CD4-positive, alpha-beta T cell treated with Interleukin-15 for 1 hour (primary cell): ENCODE data around the gene MPZL3.

Source experiments
- DNase-seq: peaks from one replicate; pipeline ENCODE4 v3.0.0-alpha.2; 2020

Gene MPZL3, protein sequence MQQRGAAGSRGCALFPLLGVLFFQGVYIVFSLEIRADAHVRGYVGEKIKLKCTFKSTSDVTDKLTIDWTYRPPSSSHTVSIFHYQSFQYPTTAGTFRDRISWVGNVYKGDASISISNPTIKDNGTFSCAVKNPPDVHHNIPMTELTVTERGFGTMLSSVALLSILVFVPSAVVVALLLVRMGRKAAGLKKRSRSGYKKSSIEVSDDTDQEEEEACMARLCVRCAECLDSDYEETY

DNA sequence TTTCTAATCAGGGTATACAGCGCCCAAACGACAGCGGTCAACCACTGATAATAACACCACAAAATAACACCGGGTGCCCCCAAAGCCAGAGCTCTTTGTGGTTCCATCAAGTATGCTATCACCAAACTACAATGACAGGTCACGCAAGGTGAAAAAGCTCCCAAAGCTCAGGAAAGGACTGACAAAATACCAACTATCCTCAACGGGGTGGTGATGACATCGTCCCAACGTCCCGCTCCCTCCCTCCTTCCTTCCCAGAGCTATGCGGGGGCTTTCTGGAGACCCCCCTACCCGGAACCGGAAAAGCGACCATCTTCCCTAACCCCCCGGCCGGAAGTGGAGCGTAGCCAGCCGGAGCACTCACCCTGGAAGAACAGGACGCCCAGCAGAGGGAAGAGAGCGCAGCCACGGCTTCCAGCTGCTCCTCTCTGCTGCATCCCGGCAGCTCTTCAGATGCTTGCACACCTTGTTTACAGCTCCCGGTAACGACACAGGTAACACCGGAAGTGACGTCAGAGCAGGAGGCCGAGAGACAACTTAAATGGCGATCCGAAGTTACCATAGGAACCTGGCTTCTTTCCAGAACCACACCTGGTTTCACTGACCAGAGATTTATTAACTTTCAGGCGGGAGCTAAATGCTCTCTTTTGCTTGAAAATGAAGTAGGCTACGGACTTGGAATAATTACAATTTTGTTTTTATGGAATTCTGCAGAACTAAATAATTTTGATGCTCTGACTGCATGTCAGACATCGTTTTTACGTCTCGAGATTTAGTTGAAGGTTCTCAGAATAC, at the start of gene MPZL3:
Gene MPZL3 (minus strand): TSS at position 508 of the 795 bp plus-strand sequence. CDS start 71 bp downstream, at position 437.
- peak; percentile 93 for DNase-seq

DNA sequence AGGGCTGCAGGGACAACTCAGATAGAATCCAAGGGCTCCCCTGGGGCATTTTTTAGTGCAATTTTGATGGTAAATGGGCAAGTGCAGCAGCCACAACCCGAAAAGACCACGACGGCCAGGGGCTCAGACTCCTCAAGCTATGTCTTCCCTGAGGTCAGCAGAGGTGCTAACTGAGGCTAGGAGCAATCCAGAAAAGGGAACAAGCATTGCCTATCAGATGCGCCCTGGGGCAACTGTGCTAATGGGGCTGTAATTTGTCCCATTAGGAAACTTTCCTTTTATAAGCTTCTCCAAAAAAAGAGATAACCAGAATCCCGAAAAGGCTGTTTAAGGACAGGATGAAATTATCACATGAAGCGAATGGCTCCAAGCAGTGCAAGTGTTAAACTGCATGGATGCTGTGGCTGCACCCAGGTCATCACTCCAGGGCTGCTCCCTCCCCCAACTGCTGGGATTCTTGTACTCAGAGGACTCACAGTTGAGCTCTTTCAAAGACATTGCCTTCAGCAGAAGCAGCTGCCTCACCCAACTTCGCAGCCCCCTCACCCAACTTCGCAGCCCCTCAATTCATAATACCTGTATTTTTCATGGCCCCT, 49.5 kb upstream of the MPZL3 start:
- no peak for DNase-seq

DNA sequence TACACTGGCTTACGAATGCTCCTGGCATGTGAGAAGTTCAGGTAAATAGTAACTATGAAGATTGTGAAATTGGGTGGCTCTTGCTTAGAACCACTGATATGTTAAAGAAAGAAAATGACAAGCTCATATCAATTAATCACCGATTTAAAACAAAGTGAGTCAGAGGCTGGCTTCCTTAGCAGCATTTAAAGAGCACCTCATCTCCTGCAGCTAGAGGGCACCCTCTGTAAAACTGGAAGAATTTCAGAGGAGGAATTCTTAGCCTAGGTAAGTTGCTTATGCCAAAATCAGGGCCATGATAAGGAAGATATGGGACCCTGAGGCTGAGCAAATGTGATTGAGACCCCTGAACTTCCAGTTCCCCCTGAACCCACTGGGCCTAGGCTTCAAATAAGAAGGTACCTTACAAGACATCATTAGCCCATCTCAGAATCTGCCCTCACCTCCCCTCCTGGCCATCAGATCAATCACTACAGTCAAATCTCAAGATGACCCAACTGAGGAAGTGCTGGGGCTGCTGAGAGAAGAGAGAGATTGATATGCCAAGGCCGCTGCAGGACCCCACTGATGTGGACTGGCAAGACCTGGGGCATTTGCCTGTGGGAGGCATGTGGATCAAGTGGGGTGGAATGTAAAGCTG, 43.8 kb upstream of the MPZL3 start:
- DNase-seq: peak; percentile 51

DNA sequence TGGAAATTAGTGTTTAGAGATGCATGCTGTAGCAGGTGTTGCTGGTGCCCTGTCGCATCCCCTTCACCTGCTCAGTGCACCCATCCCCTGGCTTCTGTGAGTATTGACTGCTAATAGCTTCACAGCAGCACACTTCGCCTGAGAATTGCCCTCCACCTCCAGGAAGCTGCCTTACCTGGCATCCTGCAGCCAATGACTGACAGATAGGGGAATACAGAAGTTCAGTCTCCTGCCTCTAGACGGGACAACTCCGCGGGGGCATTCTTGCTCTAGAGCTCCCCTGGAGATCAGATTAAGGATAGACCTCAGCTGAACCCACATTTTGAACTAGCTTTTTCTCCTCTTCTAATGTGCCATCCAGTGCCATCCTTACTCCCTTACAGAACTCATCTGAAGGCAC, 43.0 kb upstream of the MPZL3 start:
- no peak for DNase-seq

DNA sequence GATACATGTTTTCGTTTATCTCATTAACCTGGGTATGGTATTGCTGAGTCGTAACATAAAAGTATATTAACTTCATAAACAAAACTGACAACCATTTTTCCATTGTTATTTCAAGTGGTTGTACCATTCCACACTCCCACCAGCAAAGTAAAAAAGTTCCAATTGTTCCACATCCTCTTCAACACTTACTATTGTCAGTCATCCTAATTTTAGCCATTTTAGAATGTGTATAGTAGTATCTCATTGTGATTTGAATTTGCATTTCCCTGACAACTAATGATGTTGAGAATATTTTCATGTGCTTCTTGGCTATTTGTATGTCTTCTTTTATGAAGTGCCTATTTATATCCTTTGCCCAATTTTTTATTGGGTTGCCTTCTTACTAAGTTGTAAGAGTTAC, 41.9 kb upstream of the MPZL3 start:
- DNase-seq: no peak

DNA sequence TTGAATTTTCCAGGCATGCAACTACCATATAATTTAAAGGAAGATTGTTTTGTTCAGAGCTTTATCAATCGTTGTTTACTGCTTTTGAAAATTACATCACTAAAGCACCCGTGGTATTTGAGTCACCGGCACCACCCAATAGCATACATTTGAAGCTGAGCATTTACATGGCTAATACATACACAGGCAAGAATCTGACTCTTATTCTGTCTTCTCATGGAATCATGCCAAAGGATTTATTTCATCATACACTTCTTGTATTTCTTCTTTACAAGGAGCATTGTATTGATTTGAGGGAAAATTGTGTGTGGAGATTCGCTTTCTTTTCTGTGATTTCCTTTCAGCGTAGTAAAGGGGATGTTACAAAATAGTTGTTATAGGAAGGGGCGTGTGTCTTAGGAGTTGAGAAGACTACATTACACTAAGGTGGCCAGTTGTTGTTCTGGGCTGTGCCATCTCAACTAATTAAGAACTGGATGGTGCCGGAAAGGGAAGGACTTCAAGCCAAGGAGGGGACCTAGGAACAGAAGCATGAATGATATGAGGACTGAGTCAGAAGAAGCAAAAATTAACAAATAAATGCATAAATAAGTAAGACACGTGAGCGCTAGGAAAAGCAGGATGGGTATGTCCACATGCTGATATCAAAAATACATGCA, 39.4 kb upstream of the MPZL3 start:
- DNase-seq: no peak

DNA sequence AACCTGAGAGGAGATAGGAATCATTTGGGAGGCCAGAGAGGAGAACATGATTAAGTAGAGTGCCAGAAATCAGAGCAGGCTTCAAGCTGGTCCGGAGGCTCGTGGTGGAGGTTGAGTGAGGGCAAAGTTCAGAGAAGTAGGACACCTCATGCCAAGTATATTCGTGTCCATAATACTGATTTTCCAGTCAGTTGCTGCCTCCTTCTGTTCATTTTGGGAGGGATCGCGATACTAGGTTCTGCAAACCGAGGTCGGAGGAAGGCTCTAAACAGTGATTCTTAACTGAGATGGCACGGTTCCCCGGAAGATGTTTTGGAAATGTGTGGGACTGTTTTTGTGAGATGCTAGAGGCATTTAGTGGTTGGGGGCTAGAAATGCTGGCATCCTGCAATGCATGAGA, 38.8 kb upstream of the MPZL3 start:
- peak; percentile 36 for DNase-seq

DNA sequence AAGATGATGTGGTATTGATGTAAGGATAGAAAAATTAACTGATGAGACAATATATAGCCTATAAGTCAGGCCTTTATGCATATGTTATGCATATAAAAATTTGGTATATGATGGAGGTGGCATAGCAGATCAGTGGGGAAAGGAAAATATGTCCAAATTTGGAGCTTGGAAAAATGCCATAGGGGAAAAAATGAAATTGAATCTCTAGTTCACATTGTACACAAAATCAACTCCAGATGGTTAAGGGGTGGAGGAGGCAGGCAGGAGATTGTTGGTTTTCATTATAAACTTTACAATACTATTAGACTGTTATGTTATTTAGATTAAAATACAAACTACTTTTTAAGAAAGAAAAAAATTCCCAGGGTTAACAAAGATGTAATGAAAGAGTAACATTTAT, 37.2 kb upstream of the MPZL3 start:
- no peak for DNase-seq

DNA sequence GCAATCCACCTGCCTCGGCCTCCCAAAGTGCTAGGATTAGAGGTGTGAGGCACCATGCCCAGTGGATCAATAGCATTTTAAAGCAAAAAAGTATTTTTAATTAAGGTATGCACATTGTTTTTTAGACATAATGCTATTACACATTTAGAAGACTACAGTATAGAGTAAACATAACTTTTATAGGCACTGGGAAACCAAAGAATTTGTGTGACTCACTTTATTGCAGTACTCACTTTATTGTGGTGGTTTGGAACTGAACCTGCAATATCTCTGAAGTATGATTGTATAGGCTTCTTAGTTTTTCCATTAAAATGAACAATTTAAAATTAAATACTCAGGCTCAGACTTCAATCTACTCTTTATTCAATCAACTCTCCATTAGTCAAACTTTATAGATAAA, 34.8 kb upstream of the MPZL3 start:
- no peak for DNase-seq

DNA sequence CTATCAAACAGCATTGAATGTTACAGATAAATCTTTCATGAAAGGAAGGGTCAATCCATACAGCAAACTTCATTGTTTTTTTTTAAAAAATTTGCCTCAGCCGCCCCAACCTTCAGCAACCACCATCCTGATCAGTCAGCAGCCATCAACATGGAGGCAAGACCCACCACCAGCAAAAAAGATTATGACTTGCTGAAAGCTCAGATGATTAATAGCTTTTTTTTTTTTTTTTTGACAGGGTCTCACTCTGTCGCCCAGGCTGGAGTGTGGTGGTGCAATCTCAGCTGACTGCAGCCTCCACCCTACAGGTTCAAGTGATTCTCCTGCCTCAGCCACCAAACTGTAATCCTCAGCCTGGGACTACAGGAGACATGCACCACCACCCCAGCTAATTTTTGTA, 34.4 kb upstream of the MPZL3 start:
- DNase-seq: no peak

DNA sequence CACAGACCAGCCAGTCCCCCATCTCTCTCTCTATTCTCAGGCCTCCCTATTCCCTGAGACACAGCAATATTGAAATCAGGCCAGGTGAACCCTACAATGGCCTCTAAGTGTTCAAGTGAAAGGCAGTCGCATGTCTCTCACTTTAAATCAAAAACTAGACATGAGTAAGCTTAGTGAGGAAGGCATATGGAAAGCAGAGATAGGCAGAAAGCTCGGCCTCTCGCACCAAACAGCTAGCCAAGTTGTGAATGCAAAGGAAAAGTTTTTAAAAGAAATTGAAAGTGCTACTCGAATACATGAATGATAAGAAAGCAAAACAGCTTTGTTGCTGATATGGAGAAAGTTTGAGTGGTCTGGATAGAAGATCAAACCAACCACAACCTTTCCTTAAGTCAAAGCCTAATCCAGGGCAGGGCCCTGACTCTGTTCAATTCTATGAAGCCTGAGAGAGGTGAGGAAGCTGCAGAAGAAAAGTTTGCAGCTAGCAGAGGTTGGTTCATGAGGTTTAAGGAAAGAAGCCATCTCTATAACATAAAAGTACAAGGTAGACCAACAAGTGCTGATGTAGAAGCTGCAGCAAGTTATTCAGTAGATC, 31.7 kb upstream of the MPZL3 start:
- no peak for DNase-seq

DNA sequence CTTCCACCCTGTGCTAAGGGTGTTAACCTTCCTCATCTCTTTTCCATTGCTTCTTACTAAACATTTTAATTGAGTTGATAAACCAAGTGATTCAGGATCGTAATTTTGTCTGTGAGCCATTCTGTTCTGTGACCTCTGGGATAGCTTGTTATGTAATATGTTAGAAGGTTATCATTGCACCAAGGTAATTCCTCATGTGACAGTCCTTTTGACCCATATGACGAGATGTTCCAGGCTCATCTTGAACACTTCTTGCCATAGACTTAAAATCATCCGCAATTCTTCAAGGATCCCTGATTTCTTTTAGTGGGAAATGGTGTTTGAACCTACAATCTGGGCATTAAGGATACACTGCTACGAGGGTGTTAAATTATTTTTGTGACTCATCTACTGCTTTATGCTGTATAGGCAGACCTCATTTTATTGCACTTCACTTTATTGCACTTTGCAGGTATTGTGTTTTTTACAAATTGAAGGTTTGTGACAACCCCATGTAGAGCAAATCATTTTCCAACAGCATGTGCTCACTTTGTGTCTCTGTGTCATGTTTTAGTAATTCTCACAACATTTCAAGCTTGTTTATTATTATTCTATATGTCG, 31.0 kb upstream of the MPZL3 start:
- no peak for DNase-seq

DNA sequence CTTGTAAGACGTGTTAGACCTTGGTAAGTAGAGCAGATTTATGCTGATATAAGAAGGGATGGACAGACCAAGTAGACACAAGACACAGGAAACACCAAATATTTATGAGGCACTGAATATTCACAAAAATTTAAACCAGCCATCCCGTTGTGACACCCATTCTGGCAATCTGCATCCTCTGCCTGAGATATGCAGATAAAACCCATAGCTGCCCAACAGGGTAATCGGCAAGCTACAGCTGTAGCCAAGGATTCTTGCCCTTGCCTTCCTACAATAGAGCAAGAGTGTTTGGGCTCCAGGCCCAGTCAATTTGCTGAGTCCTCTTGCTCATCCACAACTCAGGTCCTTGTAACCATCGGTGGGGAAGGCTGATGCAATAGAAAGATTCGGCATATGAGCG, 30.4 kb upstream of the MPZL3 start:
- DNase-seq: no peak

DNA sequence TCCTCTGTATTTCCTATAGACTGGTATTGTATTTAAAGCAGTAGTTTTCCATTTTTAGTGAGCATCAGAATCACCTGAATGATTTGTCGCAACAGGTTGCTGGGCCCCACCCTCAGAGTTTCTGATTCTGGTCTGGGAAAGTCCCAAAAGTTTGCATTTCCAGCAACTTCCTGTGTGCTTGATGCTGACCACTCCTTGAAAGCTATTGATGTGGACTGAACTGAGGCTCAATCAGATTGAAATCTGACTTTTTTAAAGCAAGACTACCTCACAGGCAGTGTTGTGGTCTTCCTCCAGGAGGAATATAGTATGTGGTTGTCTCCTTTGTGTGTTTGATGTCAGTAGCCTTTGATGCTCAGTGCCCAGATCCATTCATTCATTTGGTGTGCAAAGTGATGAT, 29.1 kb upstream of the MPZL3 start:
- no peak for DNase-seq

DNA sequence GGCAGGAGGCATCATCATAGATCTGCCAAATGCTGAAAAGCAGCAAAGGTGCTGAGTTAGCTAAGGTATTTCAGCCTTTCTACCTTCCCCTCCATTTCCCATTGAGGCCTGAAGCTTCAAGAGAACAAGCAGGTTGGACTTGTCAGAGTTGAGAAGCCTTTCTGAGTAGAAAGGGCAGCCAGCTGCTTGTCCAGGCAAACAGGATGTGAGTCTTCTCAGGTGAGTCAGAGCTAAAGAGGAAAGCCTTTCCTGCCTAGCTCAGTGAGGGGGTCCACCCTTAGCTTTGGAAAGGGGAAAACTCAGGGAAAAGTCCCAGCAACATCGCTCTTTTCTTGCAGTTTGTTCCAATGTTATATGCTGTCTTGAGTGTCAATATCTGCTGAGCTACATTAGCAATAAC, 25.1 kb upstream of the MPZL3 start:
- DNase-seq: no peak

DNA sequence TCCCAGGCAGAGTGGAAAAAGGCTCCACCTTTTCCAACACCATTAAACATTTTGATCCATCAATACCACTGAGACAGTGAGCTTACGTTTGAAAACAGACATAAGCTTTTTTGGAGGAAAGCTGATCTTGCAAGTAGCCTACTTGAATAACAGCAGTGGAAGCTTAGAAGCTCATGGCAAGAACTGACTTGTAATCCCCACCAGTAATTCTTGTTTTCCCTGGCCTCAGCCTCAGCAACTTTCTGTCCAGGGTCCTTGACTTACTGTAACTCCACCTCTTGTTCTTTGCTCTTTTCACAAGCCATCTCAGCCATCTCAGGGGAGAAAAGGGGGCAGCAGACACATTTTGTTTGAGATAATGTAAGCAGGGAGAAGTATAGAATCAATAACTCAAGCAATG, 24.3 kb upstream of the MPZL3 start:
- no peak for DNase-seq

DNA sequence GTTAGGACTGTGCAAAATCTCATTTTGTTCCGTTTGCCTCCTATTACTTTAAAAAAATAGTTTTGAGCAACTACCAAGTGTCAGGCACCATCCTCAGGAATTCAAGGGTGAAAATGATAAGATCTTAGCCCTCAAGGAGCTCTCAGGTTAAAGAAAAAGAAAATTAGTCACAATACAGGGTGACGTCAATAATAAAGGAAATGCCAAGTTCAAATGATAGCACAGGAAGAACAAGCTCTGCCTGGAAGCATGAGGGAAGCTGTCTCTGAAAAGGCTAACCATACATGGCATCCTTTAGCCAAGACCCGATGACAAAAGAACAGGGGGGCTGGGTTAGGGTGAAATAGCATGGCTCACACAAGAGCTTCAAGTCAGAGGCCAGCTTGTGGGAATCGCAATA, 23.0 kb upstream of the MPZL3 start:
- DNase-seq: no peak

DNA sequence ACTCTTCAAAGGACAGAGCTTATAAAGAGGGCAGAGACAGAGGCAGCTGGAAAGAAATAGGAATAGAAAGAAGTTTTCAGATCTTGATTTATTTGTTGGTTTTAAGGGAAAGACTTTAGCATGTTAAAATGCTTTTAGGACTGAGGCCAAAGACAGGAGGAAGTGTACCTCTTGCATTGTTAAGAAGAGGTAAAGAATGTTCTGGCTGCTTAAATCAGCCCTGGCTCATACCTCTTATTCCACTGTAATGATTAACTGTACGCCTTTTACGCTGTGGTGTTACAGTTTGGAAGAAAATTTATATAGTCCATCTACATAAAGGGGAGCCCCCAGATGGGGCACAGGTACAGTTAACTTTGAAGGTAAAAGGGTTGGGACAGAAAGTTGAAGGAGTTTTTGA, 22.0 kb upstream of the MPZL3 start:
- DNase-seq: no peak

DNA sequence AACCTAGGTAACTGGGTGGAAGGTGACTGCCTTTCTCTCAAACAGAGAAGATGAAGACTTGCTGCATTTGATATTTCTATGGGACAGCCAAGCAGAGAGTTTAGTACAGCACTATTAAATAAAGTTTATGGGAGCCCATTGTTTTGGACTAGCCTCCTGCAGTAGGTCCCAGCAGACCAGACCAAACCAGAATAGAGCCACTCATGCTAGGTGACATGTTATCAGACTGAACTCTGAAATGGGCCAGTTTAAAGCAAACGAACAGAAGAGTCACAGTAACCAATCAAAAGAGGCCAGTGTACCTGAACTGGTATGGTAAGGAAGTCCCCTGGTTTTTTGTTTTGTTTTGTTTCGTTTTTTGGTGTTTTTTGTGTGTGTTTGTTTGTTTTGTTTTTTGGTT, 19.8 kb upstream of the MPZL3 start:
- DNase-seq: no peak

DNA sequence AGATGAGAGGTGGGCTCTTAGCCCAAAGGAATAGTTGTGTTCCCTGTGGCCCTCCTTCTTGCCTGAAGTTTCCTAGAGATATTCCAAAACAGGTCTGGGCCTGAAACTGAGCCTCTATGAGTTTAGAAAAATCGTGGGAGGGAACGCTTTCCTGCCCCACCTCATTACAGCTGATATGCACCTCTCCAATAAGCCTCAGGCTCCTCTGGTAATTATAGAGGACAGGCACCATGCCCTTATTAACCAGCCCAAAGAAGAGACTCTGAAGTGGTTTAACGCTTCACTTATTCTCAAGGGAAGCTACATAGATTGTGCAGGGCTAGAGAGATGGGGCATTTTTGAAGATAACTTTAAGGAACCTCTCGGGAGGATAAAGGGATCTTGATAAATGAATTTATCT, 15.3 kb upstream of the MPZL3 start:
- no peak for DNase-seq

DNA sequence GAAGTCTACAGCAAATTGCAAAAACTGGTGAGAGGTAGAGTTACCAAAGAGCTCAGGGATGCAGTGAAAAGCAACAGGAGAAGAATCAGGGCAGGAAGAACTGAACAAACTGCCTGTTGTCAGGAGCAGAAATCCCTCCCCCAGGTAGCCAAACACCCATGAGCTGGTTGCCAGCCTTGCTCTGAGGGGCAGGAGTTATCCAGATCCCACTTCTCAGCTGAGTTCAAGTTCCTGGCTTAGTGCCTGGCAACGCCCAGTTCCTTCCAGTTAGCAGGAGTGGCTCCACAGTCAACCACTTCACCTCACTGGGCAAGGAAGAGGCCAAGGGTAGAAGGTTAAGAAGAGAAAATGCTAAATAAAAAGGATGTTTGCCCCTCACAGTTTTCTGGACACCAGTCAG, 13.8 kb upstream of the MPZL3 start:
- no peak for DNase-seq
